Measurements from ENCODE around the gene MYO1A. TPM values are rescaled to one million over a fixed set of nuclear protein-coding genes. Genes with fewer than 3 reads are reported as not detected.

Gene MYO1A
- polyA plus RNA-seq (ENCODE audit: insufficient read length in 3 of 3): under 1 TPM; 0.14 to 0.25 (median 0.21) TPM
- long read RNA-seq, donor 1: 0 reads
- long read RNA-seq, donor 2: 0 reads
- long read RNA-seq, donor 3: 0 reads
- long read RNA-seq, donor 4: 0 reads
- long read RNA-seq, donor 5: 0 reads
- long read RNA-seq, donor 6: 0 reads
- long read RNA-seq, donor 7: 0 reads
- long read RNA-seq, donor 8: 0 reads
- long read RNA-seq, donor 9: 0 reads
- long read RNA-seq, donor 10: 0 reads
- long read RNA-seq, donor 11: 0 reads
- long read RNA-seq, donor 12: 0 reads
- long read RNA-seq, donor 13: 0 reads
- long read RNA-seq, donor 14: 0 reads
- long read RNA-seq, donor 15, partial matches to known transcripts: 5 of 8 reads
- long read RNA-seq, donor 15, other reads (novel, unspliced or antisense): 0 of 8 reads
- long read RNA-seq, donor 16: 0 reads

- peak; percentile 4 for DNase-seq
Measured at GRCh38 chr12:57049890-57050289, at the start of gene MYO1A. Gene MYO1A, minus strand, starts transcription at chr12:57050129. Its CDS starts 1,806 bp downstream, at chr12:57048323.

DNA sequence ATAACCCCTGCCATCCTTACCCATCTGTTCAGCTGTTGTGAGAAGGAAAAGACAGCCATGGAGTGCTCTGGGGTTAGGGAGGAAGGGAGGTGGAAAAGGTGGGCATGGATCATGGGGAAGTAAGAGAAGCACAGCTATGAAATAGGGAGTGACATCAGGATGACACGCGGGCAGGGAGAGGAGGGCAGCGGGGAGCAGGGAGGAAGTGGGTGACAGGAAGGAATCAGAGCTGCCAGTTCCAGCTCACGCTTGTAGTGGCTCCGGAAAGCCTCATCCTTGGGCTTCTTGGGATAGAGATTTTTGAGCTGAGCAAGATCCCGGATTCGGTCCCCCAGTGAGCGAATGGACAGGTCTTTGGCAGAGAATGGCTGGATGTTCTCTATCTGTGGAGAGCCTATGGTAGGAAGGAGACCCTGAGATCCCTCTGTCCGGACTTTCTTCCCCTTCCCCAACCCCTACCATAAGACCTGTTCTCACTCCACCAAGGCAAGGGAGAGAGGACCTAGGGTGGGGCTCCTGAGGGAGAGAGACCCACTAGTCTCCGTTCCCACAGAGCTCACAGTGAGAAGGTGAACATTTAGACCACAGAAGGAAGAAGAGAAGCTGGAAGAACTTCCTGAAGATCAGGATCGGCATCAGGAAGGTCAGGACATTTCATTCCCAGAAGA, 49.3 kb upstream of the MYO1A start:
- no peak for DNase-seq

- no peak for DNase-seq
Measured at GRCh38 chr12:57098546-57098945, 48.6 kb upstream of the MYO1A start.

DNA sequence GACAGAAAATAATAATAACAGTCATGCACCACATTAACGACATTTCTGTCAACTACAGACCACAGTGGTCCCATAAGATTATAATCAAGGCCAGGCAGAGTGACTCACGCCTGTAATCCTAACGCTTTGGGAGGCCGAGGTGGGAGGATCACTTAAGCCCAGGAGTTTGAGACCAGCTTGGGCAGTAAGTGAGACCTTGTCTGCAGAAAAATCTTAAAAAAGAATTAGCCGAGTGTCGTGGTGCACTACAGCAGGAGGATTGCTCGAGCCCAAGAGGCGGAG, 47.6 kb upstream of the MYO1A start:
- DNase-seq: no peak

- no peak for DNase-seq
Measured at GRCh38 chr12:57096748-57097553, 47.0 kb upstream of the MYO1A start.

DNA sequence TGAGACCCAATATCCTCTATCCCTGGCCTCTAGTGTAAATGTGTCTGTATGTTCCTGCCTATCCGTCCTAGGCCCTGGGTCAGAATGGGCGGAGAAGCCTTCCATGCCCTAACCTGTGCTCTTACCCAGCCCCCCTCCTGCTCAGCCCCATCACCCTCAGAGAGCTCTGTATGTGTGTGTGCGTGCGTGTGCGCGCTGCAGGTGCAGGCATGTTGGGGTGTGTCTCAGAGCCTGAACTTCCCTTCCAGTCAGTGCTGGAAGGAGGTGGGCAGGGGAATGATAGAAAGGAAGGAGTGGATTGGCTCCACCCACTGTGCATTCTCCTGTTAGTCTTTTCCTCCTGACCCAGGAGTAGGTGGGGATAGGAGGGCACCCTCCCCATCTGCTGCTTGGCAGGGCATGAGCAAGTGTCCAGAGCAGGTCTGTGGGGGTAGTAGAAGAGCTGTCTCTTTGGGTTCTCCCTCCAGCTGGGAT, 46.2 kb upstream of the MYO1A start:
- DNase-seq: no peak

DNA sequence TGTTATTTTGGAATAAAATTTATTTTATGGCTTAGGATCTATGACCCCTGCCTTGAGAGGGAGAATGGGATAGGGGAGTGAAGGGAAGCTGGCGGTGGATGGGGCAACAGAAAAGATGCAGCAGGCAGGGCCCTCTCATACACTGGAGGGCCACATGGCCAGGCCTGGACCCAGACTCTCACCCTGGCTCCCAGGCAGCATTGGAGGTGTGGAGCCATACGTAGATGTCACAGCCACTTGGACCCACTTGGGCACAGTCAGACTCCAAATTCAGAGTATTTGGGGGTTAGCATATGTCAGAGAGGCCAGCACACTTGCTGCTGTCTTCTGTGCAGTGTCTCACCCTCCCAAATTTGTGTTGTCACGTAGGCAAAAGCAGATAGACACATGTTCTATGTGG, 45.5 kb upstream of the MYO1A start:
- DNase-seq: no peak

GRCh38 chr12:57094208-57095160, 44.6 kb upstream of the MYO1A start:
- DNase-seq: no peak

DNA sequence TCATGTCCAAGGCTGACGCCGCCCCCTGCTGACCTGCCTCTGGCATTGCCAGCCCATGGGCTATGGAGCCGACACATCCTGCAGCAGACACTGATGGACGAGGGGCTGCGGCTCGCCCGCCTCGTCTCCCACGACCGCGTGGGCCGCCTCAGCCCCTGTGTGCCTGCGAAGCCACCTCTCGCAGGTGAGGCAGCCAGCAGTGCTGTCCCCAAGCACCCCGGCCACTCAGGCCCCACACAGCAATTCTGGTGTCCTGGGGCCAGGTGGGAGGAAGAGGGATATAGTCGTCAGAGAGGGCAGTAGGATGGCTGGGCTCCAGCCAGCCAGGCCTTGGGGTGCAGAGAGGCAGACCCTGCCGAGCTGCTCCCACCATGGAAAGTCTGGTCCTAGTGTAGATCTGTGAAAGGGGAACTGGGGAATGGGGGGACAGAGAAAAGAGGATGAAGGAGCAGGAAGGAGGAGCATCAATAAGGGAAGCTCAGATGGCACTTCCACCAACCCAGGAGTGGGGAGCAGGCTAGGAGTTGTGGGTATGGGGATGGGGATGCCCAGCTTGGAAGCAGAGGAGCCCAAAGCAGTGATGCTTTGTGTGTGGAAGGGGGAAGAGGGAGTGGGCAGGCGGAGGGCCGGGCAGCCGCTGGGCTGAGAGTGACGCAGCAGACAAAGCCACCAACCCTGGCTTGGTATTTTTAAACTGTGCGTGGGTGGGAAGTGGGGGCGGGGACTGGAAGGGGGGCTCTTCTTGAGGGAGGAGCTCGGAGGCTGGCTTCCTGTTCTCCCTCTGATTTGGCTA, 43.7 kb upstream of the MYO1A start:
- peak; percentile 72 for DNase-seq

GRCh38 chr12:57092876-57093414, 43.0 kb upstream of the MYO1A start:
- no peak for DNase-seq

DNA sequence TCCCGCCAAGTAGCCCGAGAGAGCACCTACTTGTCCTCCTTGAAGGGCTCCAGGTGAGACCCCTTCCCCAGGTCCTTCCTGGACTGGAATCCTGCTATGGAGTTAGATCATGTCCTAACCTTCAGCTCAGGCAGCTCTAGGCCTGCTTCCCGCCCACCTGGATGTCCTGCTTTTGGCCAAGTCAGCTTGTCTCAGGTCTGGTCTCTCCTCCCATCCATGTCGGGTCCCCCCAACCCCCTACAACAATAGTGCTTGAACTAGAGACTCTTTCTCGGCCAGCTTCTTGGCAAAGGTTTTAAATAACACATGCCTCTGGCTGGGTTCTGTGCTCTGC, 42.6 kb upstream of the MYO1A start:
- DNase-seq: no peak

DNA sequence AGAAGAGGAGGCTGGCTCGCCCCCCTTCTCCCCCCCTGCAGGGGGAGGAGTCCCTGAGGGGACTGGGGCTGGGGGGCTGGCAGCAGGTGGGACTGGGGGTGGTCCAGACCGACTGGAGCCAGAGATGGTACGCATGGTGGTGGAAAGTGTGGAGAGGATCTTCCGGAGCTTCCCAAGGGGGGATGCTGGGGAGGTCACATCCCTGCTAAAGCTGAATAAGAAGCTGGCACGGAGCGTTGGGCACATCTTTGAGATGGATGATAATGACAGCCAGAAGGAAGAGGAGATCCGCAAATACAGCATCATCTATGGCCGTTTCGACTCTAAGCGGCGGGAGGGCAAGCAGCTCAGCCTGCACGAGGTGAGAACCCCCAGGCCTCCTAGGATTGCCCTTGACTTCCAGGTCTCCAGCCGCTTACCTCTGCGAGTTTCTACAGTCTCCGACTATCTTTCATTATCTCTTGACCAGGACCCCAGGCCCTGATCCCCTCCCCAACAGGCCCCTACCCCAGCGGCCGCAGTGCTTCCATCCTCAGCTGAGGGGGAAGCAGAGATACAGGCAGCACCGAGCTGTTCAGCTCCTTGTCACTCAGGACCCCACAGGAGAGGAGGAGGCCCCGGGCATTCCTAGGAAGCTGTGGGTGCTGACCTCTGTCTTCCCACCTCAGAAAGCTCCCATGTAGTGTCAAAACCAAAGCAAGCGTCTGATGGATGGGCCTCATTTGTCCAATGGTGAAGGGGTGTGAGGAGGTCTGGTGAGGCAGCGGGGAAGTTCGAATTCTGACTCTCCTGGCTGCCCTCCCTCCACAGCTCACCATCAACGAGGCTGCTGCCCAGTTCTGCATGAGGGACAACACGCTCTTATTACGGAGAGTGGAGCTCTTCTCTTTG, 42.0 kb upstream of the MYO1A start:
- no peak for DNase-seq

GRCh38 chr12:57090924-57091637, 41.2 kb upstream of the MYO1A start:
- DNase-seq: no peak

- DNase-seq: no peak
Measured at GRCh38 chr12:57090490-57090889, 40.6 kb upstream of the MYO1A start.

DNA sequence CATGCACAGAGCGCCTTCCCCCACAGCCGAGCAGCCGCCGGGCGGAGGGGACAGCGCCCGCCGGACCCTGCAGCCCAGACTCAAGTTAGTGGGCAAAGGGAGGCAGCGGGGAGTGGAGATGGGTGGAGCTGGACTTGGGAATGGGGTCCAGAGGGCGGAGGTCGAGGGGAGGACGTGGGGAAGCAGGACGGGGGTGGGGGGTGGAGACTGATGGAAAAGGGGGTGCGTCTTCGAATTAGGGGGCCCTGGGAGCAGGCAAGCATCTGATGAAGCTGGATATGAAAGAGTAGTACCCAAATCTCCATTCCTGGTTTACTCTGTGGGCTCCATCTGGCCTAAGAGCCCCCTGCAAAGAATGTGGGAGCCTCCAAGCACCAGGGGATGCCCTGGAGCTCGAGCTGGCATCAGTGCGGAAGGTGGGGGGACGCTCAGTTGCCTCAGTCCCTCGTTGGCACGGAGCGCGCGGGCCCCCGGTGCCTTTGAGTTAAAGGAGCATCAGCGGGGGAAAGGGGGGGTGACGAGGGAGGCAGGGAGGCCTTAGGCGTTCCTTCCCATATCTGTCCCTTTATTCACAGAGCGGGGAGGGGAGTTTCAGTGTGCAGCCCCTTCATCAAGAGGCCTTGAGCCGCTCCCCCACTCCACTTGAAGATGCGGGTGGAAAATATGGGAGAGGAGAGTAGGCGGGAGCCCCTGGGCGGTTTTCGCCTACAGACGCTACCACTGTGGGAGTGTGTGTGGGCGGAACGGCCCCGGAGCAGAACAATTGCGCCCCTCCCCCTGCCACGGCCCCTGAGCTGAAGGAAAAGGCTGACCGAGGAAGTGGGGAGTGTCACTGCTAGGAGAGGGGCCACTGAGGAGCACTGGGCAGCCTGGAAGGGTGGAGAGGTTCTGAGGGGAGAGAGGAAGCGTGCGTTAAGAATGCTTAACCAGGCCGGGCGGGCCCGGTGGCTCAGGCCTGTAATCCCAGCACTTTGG, 39.6 kb upstream of the MYO1A start:
- peak; percentile 74 for DNase-seq

- peak; percentile 94 for DNase-seq
Measured at GRCh38 chr12:57088354-57089270, 38.7 kb upstream of the MYO1A start, which contains the start of gene NAB2. Gene NAB2, plus strand, starts transcription at chr12:57089114. Its CDS starts 158 bp downstream, at chr12:57089272.
